CD14-positive monocyte (primary cell): ENCODE measurements around the gene BNIPL. TPM values are rescaled to one million over a fixed set of nuclear protein-coding genes. Genes with fewer than 3 reads are reported as not detected.
A peak's percentile ranks its signal among the peaks of the same experiment; 100 is the strongest.

Source experiments
- DNase-seq, 3 donors: peaks; one replicate each; pipeline ENCODE4 v3.0.0-alpha.2; 2011 to 2022
- H2AFZ ChIP-seq: 2 replicates; pipeline ENCODE4 v1.6.0; 2012; ENCODE audit warnings: mild to moderate bottlenecking, low read depth, low read length, inconsistent platforms; ENCODE audit not compliant: insufficient read depth, poor library complexity, severe bottlenecking
- H3K27ac ChIP-seq, 2 donors: 1 replicate in 1 of 2; 2 replicates in 1 of 2; pipeline ENCODE4 v1.5.1; 2012 to 2013; ENCODE audit warnings: low read length in 2 of 2, control low read depth in 1 of 2, inconsistent platforms in 1 of 2, low read depth in 1 of 2, mild to moderate bottlenecking in 1 of 2
- H3K27me3 ChIP-seq, 2 donors: one replicate each; pipeline versions ENCODE4 v1.6.0 to v1.6.1; 2011 to 2013; ENCODE audit warnings: low read length in 2 of 2; ENCODE audit not compliant: control insufficient read depth in 2 of 2, insufficient read depth in 2 of 2
- H3K36me3 ChIP-seq, 2 donors: replicated peaks in 1 of 2; 1 replicate in 1 of 2; 2 replicates in 1 of 2; pipeline versions ENCODE4 v1.5.1 to v1.6.1; 2012 to 2013; ENCODE audit warnings: low read length in 2 of 2, control low read depth in 1 of 2, inconsistent platforms in 1 of 2, mild to moderate bottlenecking in 1 of 2; ENCODE audit not compliant: insufficient read depth in 2 of 2, control insufficient read depth in 1 of 2
- H3K4me1 ChIP-seq, 2 donors: 1 replicate in 1 of 2; 2 replicates in 1 of 2; pipeline versions ENCODE4 v1.5.1 to v1.6.1; 2012 to 2013; ENCODE audit warnings: low read length in 2 of 2, control low read depth in 1 of 2, inconsistent platforms in 1 of 2, mild to moderate bottlenecking in 1 of 2, moderate library complexity in 1 of 2; ENCODE audit not compliant: insufficient read depth in 2 of 2, control insufficient read depth in 1 of 2
- H3K4me2 ChIP-seq: replicated peaks from 2 replicates; pipeline ENCODE3; 2012; ENCODE audit warnings: low read length, moderate library complexity, mild to moderate bottlenecking; ENCODE audit not compliant: poor library complexity, severe bottlenecking; ENCODE audit errors: extremely low read depth
- H3K4me3 ChIP-seq, 3 experiments: fragments of 200-600 bp in 1 of 3; sonication (generic) in 1 of 3; replicated peaks in 1 of 3; 1 replicate in 2 of 3; 2 replicates in 1 of 3; pipeline ENCODE4 v1.5.1; 2011 to 2013; ENCODE audit warnings: low read length in 3 of 3, mild to moderate bottlenecking in 3 of 3, control low read depth in 2 of 3, low read depth in 2 of 3, inconsistent platforms in 1 of 3, moderate library complexity in 1 of 3
- H3K79me2 ChIP-seq: 2 replicates; pipeline ENCODE4 v1.6.0; 2012; ENCODE audit warnings: mild to moderate bottlenecking, control low read depth, inconsistent platforms, low read length, moderate library complexity; ENCODE audit not compliant: insufficient read depth
- H3K9ac ChIP-seq: 2 replicates; pipeline ENCODE4 v1.6.0; 2017; ENCODE audit warnings: low read length, mild to moderate bottlenecking; ENCODE audit not compliant: insufficient read depth, poor library complexity, severe bottlenecking
- H3K9me3 ChIP-seq, 2 donors: replicated peaks in 1 of 2; 1 replicate in 1 of 2; 2 replicates in 1 of 2; pipeline versions ENCODE4 v1.5.1 to v1.6.1; 2012 to 2013; ENCODE audit warnings: low read length in 2 of 2, control low read depth in 1 of 2; ENCODE audit not compliant: control insufficient read depth in 1 of 2, insufficient read depth in 1 of 2
- H4K20me1 ChIP-seq: 2 replicates; pipeline ENCODE4 v1.6.0; 2012; ENCODE audit warnings: mild to moderate bottlenecking, low read length, control low read depth, moderate library complexity; ENCODE audit not compliant: insufficient read depth
- H3K27ac Mint-ChIP-seq, 7 donors: one replicate each; pipeline ENCODE4 v1.8.0; 2020; ENCODE audit warnings: mild to moderate bottlenecking in 7 of 7, mixed read lengths in 7 of 7, moderate library complexity in 6 of 7, inconsistent platforms in 2 of 7
- H3K27me3 Mint-ChIP-seq, 3 donors: one replicate each; pipeline ENCODE4 v1.8.0; 2021 to 2022; ENCODE audit warnings: low read depth in 3 of 3, mild to moderate bottlenecking in 3 of 3, mixed read lengths in 3 of 3, moderate library complexity in 3 of 3, inconsistent platforms in 1 of 3
- H3K36me3 Mint-ChIP-seq, 2 donors: one replicate each; pipeline ENCODE4 v1.8.0; 2020; ENCODE audit warnings: mixed read lengths in 2 of 2, inconsistent platforms in 1 of 2, mild to moderate bottlenecking in 1 of 2
- H3K4me1 Mint-ChIP-seq: one replicate; pipeline ENCODE4 v1.8.0; 2020; ENCODE audit warnings: mild to moderate bottlenecking, mixed read lengths
- H3K4me3 Mint-ChIP-seq, 2 donors: one replicate each; pipeline ENCODE4 v1.8.0; 2020; ENCODE audit warnings: mild to moderate bottlenecking in 2 of 2, mixed read lengths in 2 of 2, moderate library complexity in 1 of 2
- H3K9me3 Mint-ChIP-seq, 7 donors: one replicate each; pipeline ENCODE4 v1.8.0; 2020 to 2022; ENCODE audit warnings: mixed read lengths in 7 of 7, mild to moderate bottlenecking in 6 of 7, moderate library complexity in 6 of 7, inconsistent platforms in 2 of 7
- CTCF ChIP-seq: fragments of 200-600 bp; IDR thresholded peaks from one replicate; pipeline ENCODE4 v1.8.0; 2022; ENCODE audit warnings: antibody characterized with exemption, mild to moderate bottlenecking
- WGBS: methylation state at CpG from one replicate; pipeline ENCODE4 v1.1.5; 2013; ENCODE audit warnings: missing lambda C conversion rate; ENCODE audit not compliant: insufficient coverage; 5-methylcytosine and 5-hydroxymethylcytosine counted together
- intact Hi-C, 2 donors: fragments of 100-400 bp; cut with micrococcal nuclease; formaldehyde crosslinking; loops; one replicate each; pipeline versions ENCODE4 v1.15.0 to v1.15.1; 2023
- polyA plus RNA-seq, 3 donors: library from polyadenylated mRNA; depleted of rRNA in 1 of 3; unstranded in 2 of 3; stranded (reverse) in 1 of 3; fragments of 300-500 nt in 2 of 3; fragments of >200 nt in 1 of 3; fragmentation: Illumina TruSeq in 2 of 3; gene quantifications; 1 replicate in 2 of 3; 2 replicates in 1 of 3; pipeline ENCODE4 v1.2.3, GENCODE V29; 2012 to 2021

BNIPL gene
- polyA plus RNA-seq, 3 donors = 0.77 TPM; not detected in 2

DNA sequence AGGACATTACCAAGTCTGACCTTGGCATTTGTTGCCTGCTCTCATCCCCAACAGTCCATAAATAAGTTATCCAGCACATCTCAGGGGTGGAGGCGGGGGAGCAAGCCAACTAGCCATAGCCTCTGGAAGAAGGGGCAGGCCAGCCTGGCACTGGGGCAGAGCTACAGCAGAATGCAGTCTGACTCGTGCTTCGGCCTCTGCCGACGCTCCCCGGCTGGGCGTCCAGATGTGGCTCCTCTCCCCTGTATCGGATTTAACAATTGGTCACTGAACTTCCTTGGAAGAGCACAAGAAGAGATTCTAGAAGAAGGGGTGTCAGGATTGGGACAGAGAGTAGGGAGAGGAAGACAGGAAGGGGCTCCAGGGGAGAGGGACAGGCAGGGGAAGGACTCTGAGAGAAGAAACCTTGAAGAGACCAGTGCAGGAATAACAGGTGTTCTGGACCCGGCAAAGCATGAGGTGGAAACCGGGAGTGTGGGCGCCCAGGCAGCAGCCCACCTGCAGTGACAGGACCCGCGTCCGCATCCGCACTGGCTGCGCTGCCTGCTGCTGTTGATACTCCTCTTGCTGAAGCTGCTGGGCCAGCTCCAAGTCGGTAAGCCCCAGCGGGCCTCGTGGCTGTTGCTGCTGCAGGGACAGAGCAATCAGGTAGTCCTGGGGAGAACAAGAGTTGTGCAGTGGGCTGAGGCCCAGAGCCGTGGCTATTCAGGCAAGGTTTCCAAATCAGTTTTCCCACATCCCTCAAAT, 39.1 kb upstream of the BNIPL start:
- Mint-ChIP-seq H3K27me3 (peaks cover 2 to 3% (median 2%) of the 10 kb centered on the region in 3 donors), H3K4me3 (no peak overlapping the region), H3K36me3 (peaks cover 57 to 63% of the 10 kb centered on the region in 2 donors), H3K27ac (peak overlapping the region in 3 of 7 donors; percentile 50 to 64 (median 56)), H3K9me3 (peaks cover 0 to 3% (median 0%) of the 10 kb centered on the region in 7 donors), H3K4me1 (peaks cover 41% of the 10 kb centered on the region)
- H3K9ac ChIP-seq = no peak overlapping the region
- no peak for TF ChIP-seq CTCF
- H3K79me2 ChIP-seq = peaks cover 17% of the 10 kb centered on the region
- H3K36me3 ChIP-seq = peaks cover 28 to 52% of the 10 kb centered on the region in 2 donors
- H3K4me3 ChIP-seq = no peak overlapping the region
- H3K9me3 ChIP-seq = no peaks in the 10 kb centered on the region
- WGBS = 95% methylated on average over 19 of the region's 20 CpGs
- intact Hi-C loops = loop anchor here in 1 of 2 donors (5.0 kb wide), 1 partner anchor 235 kb away; no protein-coding TSS in a partner anchor
- H2AFZ ChIP-seq = no peak overlapping the region
- DNase-seq = no peak
- H3K27me3 ChIP-seq = no peaks in the 10 kb centered on the region
- peaks cover 36% of the 10 kb centered on the region in 2 donors for H3K4me1 ChIP-seq
- H3K27ac ChIP-seq = no peak overlapping the region
- no peak overlapping the region for H3K4me2 ChIP-seq
- peaks cover 21% of the 10 kb centered on the region for H4K20me1 ChIP-seq

DNA sequence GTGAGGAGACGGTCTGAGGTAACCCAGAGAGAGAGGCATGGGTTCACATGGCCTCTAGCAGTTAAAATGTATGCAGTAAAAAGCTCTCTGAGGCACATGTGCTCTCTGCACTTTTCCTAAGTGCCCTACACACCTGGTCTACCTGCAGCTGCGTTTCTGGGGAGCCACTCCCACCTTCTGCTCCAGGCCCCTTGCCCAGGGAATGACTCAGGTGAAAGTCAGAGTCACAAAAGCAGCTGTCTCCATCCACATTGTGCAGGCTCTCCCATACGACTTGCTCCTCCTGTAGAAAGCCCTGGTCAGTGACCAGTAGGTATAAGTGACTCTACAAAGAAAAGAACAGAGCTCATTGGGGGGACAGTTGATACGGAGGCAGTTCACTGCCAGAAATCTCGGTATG, 38.4 kb upstream of the BNIPL start:
- no peaks in the 10 kb centered on the region for H3K9me3 ChIP-seq
- H3K79me2 ChIP-seq = peaks cover 23% of the 10 kb centered on the region
- Mint-ChIP-seq H3K27ac (no peak overlapping the region), H3K4me3 (no peak overlapping the region), H3K27me3 (peaks cover 2 to 3% (median 2%) of the 10 kb centered on the region in 3 donors), H3K9me3 (peaks cover 0 to 3% (median 0%) of the 10 kb centered on the region in 7 donors), H3K36me3 (peaks cover 57 to 67% of the 10 kb centered on the region in 2 donors), H3K4me1 (peaks cover 47% of the 10 kb centered on the region)
- H3K4me1 ChIP-seq = peaks cover 42% of the 10 kb centered on the region in 2 donors
- no peaks in the 10 kb centered on the region for H3K27me3 ChIP-seq
- WGBS = 94% methylated on average over 3 of the region's 5 CpGs
- peaks cover 23% of the 10 kb centered on the region for H4K20me1 ChIP-seq
- peaks cover 28 to 52% of the 10 kb centered on the region in 2 donors for H3K36me3 ChIP-seq
- TF ChIP-seq CTCF = no peak
- no peak for DNase-seq
- no peak overlapping the region for H2AFZ ChIP-seq
- no peak overlapping the region for H3K4me3 ChIP-seq
- no peak overlapping the region for H3K9ac ChIP-seq
- H3K27ac ChIP-seq = no peak overlapping the region
- intact Hi-C loops = loop anchor here in 1 of 2 donors (5.0 kb wide), 1 partner anchor 236 kb away; no protein-coding TSS in a partner anchor
- no peak overlapping the region for H3K4me2 ChIP-seq
